Natural killer cell (primary cell): ENCODE measurements around the gene PGRMC1. TPM values are rescaled to one million over a fixed set of nuclear protein-coding genes. Genes with fewer than 3 reads are reported as not detected.

Experiments used
- ATAC-seq, 3 donors: fragments of 150-1000 bp in 2 of 3; fragments of 200-7000 bp in 1 of 3; cut with Tn5 transposase; 1 replicate in 1 of 3; 2 replicates in 2 of 3; pipeline ENCODE4 v1.10.0; 2021; ENCODE audit warnings: mild to moderate bottlenecking in 2 of 3, moderate library complexity in 2 of 3
- DNase-seq, 2 donors: peaks; one replicate each; pipeline versions ENCODE4 v3.0.0 to v3.0.0-alpha.2; 2013 to 2021; ENCODE audit warnings: mixed read lengths in 1 of 2
- H3K27ac ChIP-seq: one replicate; pipeline ENCODE4 v1.5.1; 2013; ENCODE audit warnings: mild to moderate bottlenecking, low read length
- H3K27me3 ChIP-seq: one replicate; pipeline ENCODE4 v1.6.1; 2013; ENCODE audit warnings: low read length; ENCODE audit not compliant: control insufficient read depth, insufficient read depth
- H3K36me3 ChIP-seq: one replicate; pipeline ENCODE4 v1.6.1; 2013; ENCODE audit warnings: low read length; ENCODE audit not compliant: control insufficient read depth, insufficient read depth
- H3K4me1 ChIP-seq: one replicate; pipeline ENCODE4 v1.6.1; 2013; ENCODE audit warnings: low read length; ENCODE audit not compliant: control insufficient read depth, insufficient read depth
- H3K4me3 ChIP-seq: one replicate; pipeline ENCODE4 v1.5.1; 2013; ENCODE audit warnings: low read length
- H3K9me3 ChIP-seq: one replicate; pipeline ENCODE4 v1.6.1; 2013; ENCODE audit warnings: low read length; ENCODE audit not compliant: control insufficient read depth, insufficient read depth
- H3K27ac Mint-ChIP-seq, 2 donors: one replicate each; pipeline ENCODE4 v1.8.0; 2022; ENCODE audit warnings: mild to moderate bottlenecking in 2 of 2, mixed read lengths in 2 of 2, moderate library complexity in 1 of 2
- H3K27me3 Mint-ChIP-seq, 2 donors: one replicate each; pipeline ENCODE4 v1.8.0; 2022; ENCODE audit warnings: low read depth in 2 of 2, mixed read lengths in 2 of 2
- H3K36me3 Mint-ChIP-seq: one replicate; pipeline ENCODE4 v1.8.0; 2022; ENCODE audit warnings: mixed read lengths
- H3K4me1 Mint-ChIP-seq, 2 donors: one replicate each; pipeline ENCODE4 v1.8.0; 2022; ENCODE audit warnings: mixed read lengths in 2 of 2
- H3K4me3 Mint-ChIP-seq: one replicate; pipeline ENCODE4 v1.8.0; 2022; ENCODE audit warnings: mild to moderate bottlenecking, moderate library complexity, mixed read lengths
- H3K9me3 Mint-ChIP-seq, 2 donors: one replicate each; pipeline ENCODE4 v1.8.0; 2022; ENCODE audit warnings: mixed read lengths in 2 of 2
- CTCF ChIP-seq: fragments of 200-600 bp; IDR thresholded peaks from one replicate; pipeline ENCODE4 v1.8.0; 2022; ENCODE audit warnings: antibody characterized with exemption
- intact Hi-C: fragments of 100-400 bp; cut with micrococcal nuclease; formaldehyde crosslinking; loops from one replicate; pipeline ENCODE4 v1.14.2; 2022
- total RNA-seq, 4 donors: library from RNA; stranded (reverse); fragments of 120-200 nt in 1 of 4; gene quantifications; one replicate each; pipeline versions ENCODE4 v1.2.3 to v1.2.4, GENCODE V29; 2013 to 2022

The PGRMC1 gene
- total RNA-seq, 3 donors from 2014 or later (not counting 1 experiment from before 2014, with no cell fraction given): 11.5 to 13.6 (median 13.2) TPM

GRCh38 chrX:119292445-119292844 lies 56.4 kb downstream of the PGRMC1 start:
- TF ChIP-seq CTCF: no peak
- intact Hi-C loops: no loop called here

More at GRCh38 chrX:119292445-119292844, 56.4 kb downstream of the PGRMC1 start:
- Mint-ChIP-seq H3K4me3 (no peak overlapping the region), H3K4me1 (no peaks in the 10 kb centered on the region), H3K36me3 (no peaks in the 10 kb centered on the region), H3K27ac (no peak overlapping the region), H3K27me3 (peaks cover 6 to 22% of the 10 kb centered on the region in 2 donors), H3K9me3 (no peaks in the 10 kb centered on the region)
- Histone ChIP-seq H3K27me3 (no peaks in the 10 kb centered on the region), H3K4me3 (no peak overlapping the region), H3K4me1 (no peaks in the 10 kb centered on the region), H3K27ac (no peak overlapping the region), H3K36me3 (no peaks in the 10 kb centered on the region), H3K9me3 (no peaks in the 10 kb centered on the region)
- ATAC-seq (no peak), DNase-seq (no peak)

Other genes starting within 250 kb of the PGRMC1 start
- not detected for gene CT47C1, start 163.3 kb upstream of the PGRMC1 start, total RNA-seq
- not detected for gene KIAA1210, start 108.5 kb upstream of the PGRMC1 start, total RNA-seq
- 1 to 10 TPM; 5.4 to 7.3 (median 6.4) TPM for gene SLC25A43, start 163.1 kb downstream of the PGRMC1 start, total RNA-seq
- 100 to 1,000 TPM; 148 to 182 (median 162) TPM for gene SLC25A5, start 232.2 kb downstream of the PGRMC1 start, total RNA-seq